Neural progenitor cell (in vitro differentiated cells): ENCODE measurements around the gene TPST2. TPM values are rescaled to one million over a fixed set of nuclear protein-coding genes. Genes with fewer than 3 reads are reported as not detected.

ENCODE experiments used
- DNase-seq: peaks from one replicate; pipeline ENCODE4 v3.0.0-alpha.2; 2016; ENCODE audit warnings: low spot score
- H2AFZ ChIP-seq: fragments of 200-600 bp; sonication (generic); replicated peaks from 2 replicates; pipeline ENCODE4 v1.6.1; 2016; ENCODE audit warnings: antibody characterized with exemption
- H3F3A ChIP-seq: fragments of 200-600 bp; sonication (generic); 2 replicates; pipeline ENCODE4 v1.6.1; 2016; ENCODE audit warnings: antibody characterized with exemption, low read depth
- H3K27ac ChIP-seq: fragments of 200-600 bp; sonication (generic); 2 replicates; pipeline ENCODE4 v1.5.1; 2016; ENCODE audit warnings: mild to moderate bottlenecking
- H3K27me3 ChIP-seq: fragments of 200-600 bp; sonication (generic); 2 replicates; pipeline ENCODE4 v1.6.1; 2016; ENCODE audit warnings: mild to moderate bottlenecking, moderate library complexity
- H3K36me3 ChIP-seq: fragments of 200-600 bp; sonication (generic); 2 replicates; pipeline ENCODE4 v1.5.1; 2016
- H3K4me1 ChIP-seq: fragments of 200-600 bp; sonication (generic); 2 replicates; pipeline ENCODE4 v1.6.1; 2016; ENCODE audit warnings: mixed run types
- H3K4me2 ChIP-seq: fragments of 200-600 bp; sonication (generic); 2 replicates; pipeline ENCODE4 v1.6.1; 2016
- H3K4me3 ChIP-seq: fragments of 200-600 bp; sonication (generic); 2 replicates; pipeline ENCODE4 v1.5.1; 2016
- H3K79me2 ChIP-seq: fragments of 200-600 bp; sonication (generic); 2 replicates; pipeline ENCODE4 v1.6.1; 2016; ENCODE audit warnings: low read depth
- H3K9ac ChIP-seq: fragments of 200-600 bp; sonication (generic); 2 replicates; pipeline ENCODE4 v1.6.1; 2016
- H3K9me3 ChIP-seq: fragments of 200-600 bp; sonication (generic); 2 replicates; pipeline ENCODE4 v1.5.1; 2016; ENCODE audit warnings: low read depth
- H4K20me1 ChIP-seq: fragments of 200-600 bp; sonication (generic); 2 replicates; pipeline ENCODE4 v1.6.1; 2016; ENCODE audit warnings: low read depth
- H3K27ac Mint-ChIP-seq: 3 replicates; pipeline ENCODE4 v1.8.0; 2021; ENCODE audit warnings: mixed read lengths
- H3K27me3 Mint-ChIP-seq: 2 replicates; pipeline ENCODE4 v1.8.0; 2022; ENCODE audit warnings: low read depth, mild to moderate bottlenecking, inconsistent platforms, moderate library complexity, mixed read lengths; ENCODE audit not compliant: insufficient read depth
- H3K36me3 Mint-ChIP-seq: 3 replicates; pipeline ENCODE4 v1.8.0; 2021; ENCODE audit warnings: mixed read lengths
- H3K4me1 Mint-ChIP-seq: 3 replicates; pipeline ENCODE4 v1.8.0; 2021; ENCODE audit warnings: mixed read lengths
- H3K4me3 Mint-ChIP-seq: 3 replicates; pipeline ENCODE4 v1.8.0; 2021; ENCODE audit warnings: mild to moderate bottlenecking, moderate library complexity, mixed read lengths
- H3K9me3 Mint-ChIP-seq: 3 replicates; pipeline ENCODE4 v1.8.0; 2020; ENCODE audit warnings: mixed read lengths
- CTCF ChIP-seq: fragments of 200-600 bp; sonication (generic); IDR thresholded peaks from 2 replicates; pipeline ENCODE4 v1.5.1; 2017; ENCODE audit warnings: antibody characterized with exemption, mild to moderate bottlenecking
- EZH2 ChIP-seq: fragments of 200-600 bp; sonication (generic); IDR thresholded peaks from 2 replicates; pipeline ENCODE4 v1.6.1; 2017; ENCODE audit warnings: antibody characterized with exemption, mild to moderate bottlenecking, moderate library complexity
- EZH2phosphoT487 ChIP-seq: fragments of 200-600 bp; sonication (generic); IDR thresholded peaks from 2 replicates; pipeline ENCODE4 v1.6.1; 2017; ENCODE audit warnings: antibody characterized with exemption
- total RNA-seq: library from RNA; depleted of rRNA; stranded (reverse); fragments of >200 nt; gene quantifications from 2 replicates; pipeline ENCODE4 v1.2.3, GENCODE V29; 2015; ENCODE audit warnings: low replicate concordance

TPST2 gene
- total RNA-seq, 1 donor from 2014 or later, result 31.7 TPM

GRCh38 chr22:26481112-26481693, 108.7 kb downstream of the TPST2 start:
- H3K27ac ChIP-seq, result no peak overlapping the region
- peaks cover 25% of the 10 kb centered on the region for H3K4me1 ChIP-seq
- peak overlapping the region; percentile 32 for H3K4me2 ChIP-seq
- peaks cover 76% of the 10 kb centered on the region for H3K79me2 ChIP-seq
- DNase-seq, result no peak
- H3K4me1 Mint-ChIP-seq, result peaks cover 63% of the 10 kb centered on the region
- no peaks in the 10 kb centered on the region for H3K9me3 Mint-ChIP-seq
- no peaks in the 10 kb centered on the region for H3K27me3 ChIP-seq
- H3K4me3 ChIP-seq, result no peak overlapping the region
- no peak overlapping the region for H3K4me3 Mint-ChIP-seq
- peaks cover 4% of the 10 kb centered on the region for H4K20me1 ChIP-seq
- H2AFZ ChIP-seq, result no peak overlapping the region
- peaks cover 23% of the 10 kb centered on the region for H3F3A ChIP-seq
- TF ChIP-seq CTCF, result no peak
- no peak for TF ChIP-seq EZH2phosphoT487
- TF ChIP-seq EZH2, result no peak
- peaks cover 9% of the 10 kb centered on the region for H3K36me3 Mint-ChIP-seq
- peak overlapping the region; percentile 14 for H3K9ac ChIP-seq
- H3K27me3 Mint-ChIP-seq, result peaks cover 3% of the 10 kb centered on the region
- no peak overlapping the region for H3K27ac Mint-ChIP-seq
- no peaks in the 10 kb centered on the region for H3K9me3 ChIP-seq
- H3K36me3 ChIP-seq, result no peaks in the 10 kb centered on the region

- no peak overlapping the region for H3K27ac Mint-ChIP-seq
- H3K4me2 ChIP-seq, result peak overlapping the region; percentile 62
- peak overlapping the region; percentile 50 for H3K4me3 Mint-ChIP-seq
- H3K79me2 ChIP-seq, result peaks cover 70% of the 10 kb centered on the region
- peaks cover 9% of the 10 kb centered on the region for H3K36me3 Mint-ChIP-seq
- no peak overlapping the region for H3K27ac ChIP-seq
- peaks cover 23% of the 10 kb centered on the region for H3F3A ChIP-seq
- no peaks in the 10 kb centered on the region for H3K9me3 ChIP-seq
- no peak overlapping the region for H2AFZ ChIP-seq
- TF ChIP-seq CTCF (no peak), EZH2phosphoT487 (no peak), EZH2 (no peak)
- peaks cover 3% of the 10 kb centered on the region for H3K27me3 Mint-ChIP-seq
- no peak overlapping the region for H3K9ac ChIP-seq
- H3K4me1 Mint-ChIP-seq, result peaks cover 63% of the 10 kb centered on the region
- no peaks in the 10 kb centered on the region for H3K36me3 ChIP-seq
- peak overlapping the region; percentile 23 for H3K4me3 ChIP-seq
- H4K20me1 ChIP-seq, result peaks cover 4% of the 10 kb centered on the region
- no peak for DNase-seq
- H3K4me1 ChIP-seq, result peaks cover 25% of the 10 kb centered on the region
- H3K9me3 Mint-ChIP-seq, result no peaks in the 10 kb centered on the region
- no peaks in the 10 kb centered on the region for H3K27me3 ChIP-seq
These were observed 109.4 kb downstream of the TPST2 start for GRCh38 chr22:26480611-26480932.

GRCh38 chr22:26479792-26480610, 109.9 kb downstream of the TPST2 start:
- Histone ChIP-seq H3K4me3 (peak overlapping the region; percentile 23), H4K20me1 (peaks cover 4% of the 10 kb centered on the region), H3K27ac (no peak overlapping the region), H3K9ac (peak overlapping the region; percentile 41), H3K4me1 (peaks cover 24% of the 10 kb centered on the region), H2AFZ (no peak overlapping the region), H3K27me3 (no peaks in the 10 kb centered on the region), H3F3A (peaks cover 18% of the 10 kb centered on the region), H3K9me3 (no peaks in the 10 kb centered on the region), H3K4me2 (peak overlapping the region; percentile 62), H3K36me3 (no peaks in the 10 kb centered on the region), H3K79me2 (peaks cover 65% of the 10 kb centered on the region)
- Mint-ChIP-seq H3K9me3 (no peaks in the 10 kb centered on the region), H3K36me3 (peaks cover 10% of the 10 kb centered on the region), H3K4me1 (peaks cover 59% of the 10 kb centered on the region), H3K27ac (peak overlapping the region; percentile 28), H3K4me3 (peak overlapping the region; percentile 50), H3K27me3 (peaks cover 3% of the 10 kb centered on the region)
- TF ChIP-seq EZH2 (no peak), EZH2phosphoT487 (no peak), CTCF (no peak)
- no peak for DNase-seq
